Measurements from ENCODE around the gene TROAP. TPM values are rescaled to one million over a fixed set of nuclear protein-coding genes. Genes with fewer than 3 reads are reported as not detected.

TROAP gene
- total RNA-seq, 2 experiments from 2014 or later, result 141 to 150 TPM

- Histone ChIP-seq H3K36me3 (ENCODE audit: insufficient read depth, low read length) (peaks cover 12% of the 10 kb centered on the region), H3K79me2 (ENCODE audit: insufficient read depth, low read depth, low read length) (peaks cover 40% of the 10 kb centered on the region), H4K20me1 (ENCODE audit: insufficient read depth, low read length) (0 out of 2 replicates have a peak, but pooled peaks cover 4% of the 10 kb centered on the region), H3K27ac (ENCODE audit: low read depth, low read length, poor library complexity, severe bottlenecking) (peak overlapping the region; percentile 88), H3K4me3 (ENCODE audit: low read depth, low read length, poor library complexity, severe bottlenecking) (peak overlapping the region; percentile 91), H3K4me2 (ENCODE audit: low read length) (peak overlapping the region; percentile 83), H2AFZ (ENCODE audit: low read length) (peak overlapping the region; percentile 90), H3K9me3 (ENCODE audit: low read length) (no peaks in the 10 kb centered on the region), H3K9me2 (ENCODE audit: insufficient read depth, low read length) (no peaks in the 10 kb centered on the region), H3K4me1 (ENCODE audit: insufficient read depth, low read length, poor library complexity, severe bottlenecking) (peaks cover 34% of the 10 kb centered on the region)
- BruUV-seq (replicated peaks), result TSS peak; percentile 93
- POLR2A ChIA-PET, result interaction anchor here (0.5 to 2.9 kb wide), 19 partner anchors 8 to 409 kb away, joined by 3 to 13 read pairs (median 4); partner anchors contain the start of genes ARF3 and TROAP
- TF ChIP-seq EZH2phosphoT487 (IDR thresholded peaks at IDR 0.05; ENCODE audit: borderline replicate concordance, low read depth, low read length), result no peak
- peak; percentile 19; the same call in 1 of the 2 replicates for TF ChIP-seq CTCF (conservative IDR thresholded peaks at IDR 0.05; ENCODE audit: low read length)
- intact Hi-C loops (cut with micrococcal nuclease; ENCODE audit: unreplicated experiment), result loop anchor here (2.0 to 5.0 kb wide), 2 partner anchors 202 to 255 kb away; partner anchors contain the start of genes MCRS1 and PRPF40B
- DNase-seq (ENCODE audit: low spot score), result peak; percentile 95
- CTCF ChIA-PET (ENCODE audit: unreplicated experiment), result interaction anchor here (0.6 to 1.7 kb wide), 6 partner anchors 9 to 879 kb away, joined by 3 to 10 read pairs (median 5); partner anchors contain the start of gene DNAJC22
Measured at GRCh38 chr12:49366652-49367380, 43.8 kb downstream of the TROAP start.

- peak within 1 kb of the TSS; percentile 90 for H2AFZ ChIP-seq (ENCODE audit: low read length)
- H3K27ac ChIP-seq (ENCODE audit: low read depth, low read length, poor library complexity, severe bottlenecking), result peak within 1 kb of the TSS; percentile 88
- peak within 1 kb of the TSS; percentile 83 for H3K4me2 ChIP-seq (ENCODE audit: low read length)
- H3K9me3 ChIP-seq (ENCODE audit: low read length), result no peaks in the 10 kb centered on the region
- intact Hi-C loops (cut with micrococcal nuclease; ENCODE audit: unreplicated experiment), result loop anchor here (2.0 to 5.0 kb wide), 2 partner anchors 201 to 255 kb away; partner anchors contain the start of genes MCRS1 and PRPF40B
- POLR2A ChIA-PET, result interaction anchor here (0.6 to 2.9 kb wide), 16 partner anchors 9 to 410 kb away, joined by 3 to 13 read pairs (median 4); partner anchors contain the start of genes ARF3 and TROAP
- no peak for TF ChIP-seq CTCF (conservative IDR thresholded peaks at IDR 0.05; ENCODE audit: low read length)
- no peak for DNase-seq (ENCODE audit: low spot score)
- no peaks in the 10 kb centered on the region for H3K9me2 ChIP-seq (ENCODE audit: insufficient read depth, low read length)
- peaks cover 34% of the 10 kb centered on the region for H3K4me1 ChIP-seq (ENCODE audit: insufficient read depth, low read length, poor library complexity, severe bottlenecking)
- no TSS peak for BruUV-seq (replicated peaks)
- H3K36me3 ChIP-seq (ENCODE audit: insufficient read depth, low read length), result peaks cover 17% of the 10 kb centered on the region
- H4K20me1 ChIP-seq (ENCODE audit: insufficient read depth, low read length), result 0 out of 2 replicates have a peak, but pooled peaks cover 4% of the 10 kb centered on the region
- H3K4me3 ChIP-seq (ENCODE audit: low read depth, low read length, poor library complexity, severe bottlenecking), result peak within 1 kb of the TSS; percentile 91
- peaks cover 45% of the 10 kb centered on the region for H3K79me2 ChIP-seq (ENCODE audit: insufficient read depth, low read depth, low read length)
- CTCF ChIA-PET (ENCODE audit: unreplicated experiment), result interaction anchor here (1.0 to 1.7 kb wide), 4 partner anchors 9 to 93 kb away, joined by 3 to 10 read pairs (median 5); partner anchors contain the start of gene DNAJC22
Measured at GRCh38 chr12:49367381-49368239, 44.6 kb downstream of the TROAP start, which contains the start of gene SPATS2. TSS of gene SPATS2 (plus strand) at chr12:49367462. CDS start at chr12:49461013, 93,551 bp downstream.

Measured in OCI-LY7 (cell line).